PC-9 (cell line): ENCODE measurements around the gene CNTNAP5.

Experiments
- CTCF ChIP-seq: fragments of 200-600 bp; sonication (generic); conservative IDR thresholded peaks from 2 replicates; pipeline ENCODE4 v1.6.1; 2017; ENCODE audit warnings: mixed run types, antibody characterized with exemption, mild to moderate bottlenecking, moderate library complexity
- EZH2 ChIP-seq: fragments of 200-600 bp; sonication (generic); IDR thresholded peaks from 2 replicates; pipeline ENCODE4 v1.8.0; 2017; ENCODE audit warnings: antibody characterized with exemption, low read depth

DNA sequence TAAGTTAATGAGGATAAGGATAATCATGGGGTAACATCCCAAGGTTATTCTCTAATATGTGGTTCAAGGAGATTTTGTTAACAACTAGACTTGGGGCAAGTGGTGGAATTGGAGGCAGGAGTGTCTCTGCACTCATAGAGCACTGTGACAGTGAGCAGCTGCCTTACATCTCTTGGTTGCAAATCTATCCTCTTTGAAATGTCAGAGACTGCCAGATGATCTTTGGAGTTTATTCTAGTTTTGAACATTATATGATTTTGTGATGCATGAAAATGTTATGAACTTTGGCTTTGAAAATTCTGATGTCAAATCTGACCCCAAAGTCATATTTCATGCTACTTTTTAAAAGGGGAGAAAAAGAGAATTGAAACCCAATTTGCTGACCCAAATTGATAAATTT is 861.1 kb downstream of the CNTNAP5 start:
- no peak for TF ChIP-seq EZH2
- no peak for TF ChIP-seq CTCF
